Smooth muscle cell (in vitro differentiated cells): ENCODE data around the gene SPATA7. TPM values are rescaled to one million over a fixed set of nuclear protein-coding genes. Genes with fewer than 3 reads are reported as not detected.

Experiments used
- DNase-seq: peaks from one replicate; lab custom pipeline; 2025; ENCODE audit not compliant: unreplicated experiment; lab: John Stamatoyannopoulos, UW
- H2AFZ ChIP-seq: fragments of 200-600 bp; sonication (generic); 2 replicates; pipeline ENCODE4 v1.6.0; 2016; ENCODE audit warnings: antibody characterized with exemption, low read depth, mild to moderate bottlenecking
- H3F3A ChIP-seq: fragments of 200-600 bp; sonication (generic); 2 replicates; pipeline ENCODE4 v1.6.0; 2017; ENCODE audit warnings: antibody characterized with exemption, low read depth
- H3K27ac ChIP-seq: fragments of 200-600 bp; sonication (generic); 2 replicates; pipeline ENCODE4 v1.5.1; 2016; ENCODE audit warnings: low read depth, mild to moderate bottlenecking
- H3K27me3 ChIP-seq: fragments of 200-600 bp; sonication (generic); 2 replicates; pipeline ENCODE4 v1.6.1; 2016; ENCODE audit warnings: low read depth, mild to moderate bottlenecking
- H3K36me3 ChIP-seq: fragments of 200-600 bp; sonication (generic); 2 replicates; pipeline ENCODE4 v1.5.1; 2016; ENCODE audit warnings: low read depth
- H3K4me1 ChIP-seq: fragments of 200-600 bp; sonication (generic); 2 replicates; pipeline ENCODE4 v1.5.1; 2016; ENCODE audit warnings: low read depth
- H3K4me2 ChIP-seq: fragments of 200-600 bp; sonication (generic); 2 replicates; pipeline ENCODE4 v1.6.0; 2016; ENCODE audit warnings: mild to moderate bottlenecking
- H3K4me3 ChIP-seq: fragments of 200-600 bp; sonication (generic); 2 replicates; pipeline ENCODE4 v1.5.1; 2016; ENCODE audit warnings: mild to moderate bottlenecking
- H3K79me2 ChIP-seq: fragments of 200-600 bp; sonication (generic); 2 replicates; pipeline ENCODE4 v1.6.0; 2016; ENCODE audit warnings: low read depth, mild to moderate bottlenecking
- H3K9ac ChIP-seq: fragments of 200-600 bp; sonication (generic); 2 replicates; pipeline ENCODE4 v1.6.0; 2016; ENCODE audit warnings: low read depth
- H3K9me3 ChIP-seq: fragments of 200-600 bp; sonication (generic); replicated peaks from 2 replicates; pipeline ENCODE4 v1.5.1; 2016; ENCODE audit warnings: low read depth
- H4K20me1 ChIP-seq: fragments of 200-600 bp; sonication (generic); 2 replicates; pipeline ENCODE4 v1.6.0; 2016; ENCODE audit warnings: low read depth
- CTCF ChIP-seq: fragments of 200-600 bp; sonication (generic); IDR thresholded peaks from 2 replicates; pipeline ENCODE4 v1.5.1; 2017; ENCODE audit warnings: borderline replicate concordance, mild to moderate bottlenecking, antibody characterized with exemption; ENCODE audit not compliant: insufficient read depth, poor library complexity, severe bottlenecking
- WGBS: methylation state at CpG from one replicate; pipeline ENCODE4 v1.1.7; 2016; ENCODE audit warnings: low lambda C conversion rate; 5-methylcytosine and 5-hydroxymethylcytosine counted together
- polyA plus RNA-seq: library from polyadenylated mRNA; unstranded; fragments of >200 nt; fragmentation: Nextera tagmentation; extraction: Ambion mirVana; gene quantifications from 2 replicates; pipeline ENCODE4 v1.2.1, GENCODE V29; 2016
- total RNA-seq: library from RNA; depleted of rRNA; stranded (reverse); fragments of >200 nt; gene quantifications from 2 replicates; pipeline ENCODE4 v1.2.3, GENCODE V29; 2014

Gene SPATA7
- total and polyA plus RNA-seq, 2 experiments from 2014 or later, result 8.8 to 25.3 TPM

GRCh38 chr14:88430976-88431375, 45.5 kb downstream of the SPATA7 start:
- no peaks in the 10 kb centered on the region for H3K79me2 ChIP-seq
- H3K4me3 ChIP-seq, result no peak overlapping the region
- H3K9ac ChIP-seq, result no peak overlapping the region
- no peaks in the 10 kb centered on the region for H3F3A ChIP-seq
- no peak overlapping the region for H3K4me2 ChIP-seq
- DNase-seq, result no peak
- H3K27me3 ChIP-seq, result no peaks in the 10 kb centered on the region
- no peak for TF ChIP-seq CTCF
- no peak overlapping the region for H2AFZ ChIP-seq
- 86% methylated on average over 2 of the region's 2 CpGs for WGBS
- H3K27ac ChIP-seq, result no peak overlapping the region
- no peaks in the 10 kb centered on the region for H3K9me3 ChIP-seq
- H4K20me1 ChIP-seq, result no peaks in the 10 kb centered on the region
- H3K36me3 ChIP-seq, result peaks cover 12% of the 10 kb centered on the region
- H3K4me1 ChIP-seq, result no peaks in the 10 kb centered on the region

GRCh38 chr14:88437658-88438057, 52.2 kb downstream of the SPATA7 start:
- Histone ChIP-seq H3K4me3 (no peak overlapping the region), H3K27ac (no peak overlapping the region), H3K4me1 (no peaks in the 10 kb centered on the region), H3K4me2 (no peak overlapping the region), H3K79me2 (no peaks in the 10 kb centered on the region), H3K9me3 (no peaks in the 10 kb centered on the region), H3K36me3 (peaks cover 5% of the 10 kb centered on the region), H3K27me3 (no peaks in the 10 kb centered on the region), H3F3A (no peaks in the 10 kb centered on the region), H2AFZ (no peak overlapping the region), H3K9ac (no peak overlapping the region), H4K20me1 (no peaks in the 10 kb centered on the region)
- DNase-seq, result no peak
- WGBS, result 93% methylated on average over 5 of the region's 5 CpGs
- TF ChIP-seq CTCF, result peak; percentile 27

GRCh38 chr14:88439088-88439487, 53.6 kb downstream of the SPATA7 start:
- no peaks in the 10 kb centered on the region for H3K79me2 ChIP-seq
- no peak overlapping the region for H3K27ac ChIP-seq
- H4K20me1 ChIP-seq, result no peaks in the 10 kb centered on the region
- no peaks in the 10 kb centered on the region for H3K9me3 ChIP-seq
- H3K36me3 ChIP-seq, result peaks cover 5% of the 10 kb centered on the region
- H2AFZ ChIP-seq, result no peak overlapping the region
- TF ChIP-seq CTCF, result no peak
- 93% methylated on average over 2 of the region's 2 CpGs for WGBS
- DNase-seq, result no peak
- H3K4me3 ChIP-seq, result no peak overlapping the region
- no peaks in the 10 kb centered on the region for H3K4me1 ChIP-seq
- H3K9ac ChIP-seq, result no peak overlapping the region
- H3K27me3 ChIP-seq, result no peaks in the 10 kb centered on the region
- no peaks in the 10 kb centered on the region for H3F3A ChIP-seq
- no peak overlapping the region for H3K4me2 ChIP-seq

GRCh38 chr14:88452231-88452630, 66.8 kb downstream of the SPATA7 start:
- H3K9me3 ChIP-seq, result no peaks in the 10 kb centered on the region
- no peak overlapping the region for H3K27ac ChIP-seq
- DNase-seq, result no peak
- no peak overlapping the region for H3K4me2 ChIP-seq
- WGBS, result 94% methylated on average over 4 of the region's 4 CpGs
- no peak overlapping the region for H2AFZ ChIP-seq
- H3K4me3 ChIP-seq, result no peak overlapping the region
- H3K27me3 ChIP-seq, result no peaks in the 10 kb centered on the region
- H3K36me3 ChIP-seq, result peaks cover 9% of the 10 kb centered on the region
- TF ChIP-seq CTCF, result no peak
- H3K9ac ChIP-seq, result no peak overlapping the region
- H3K4me1 ChIP-seq, result no peaks in the 10 kb centered on the region
- no peaks in the 10 kb centered on the region for H3K79me2 ChIP-seq
- no peaks in the 10 kb centered on the region for H4K20me1 ChIP-seq
- H3F3A ChIP-seq, result no peaks in the 10 kb centered on the region
